ENCODE results near the gene FCMR. TPM values are rescaled to one million over a fixed set of nuclear protein-coding genes. Genes with fewer than 3 reads are reported as not detected.

The FCMR gene
- total RNA-seq, 1 donor from 2014 or later = 8.4 TPM

- Mint-ChIP-seq H3K27me3 (ENCODE audit: unreplicated experiment) (peaks cover 3% of the 10 kb centered on the region), H3K4me1 (ENCODE audit: unreplicated experiment) (peaks cover 4% of the 10 kb centered on the region), H3K9me3 (ENCODE audit: unreplicated experiment) (no peaks in the 10 kb centered on the region), H3K27ac (ENCODE audit: unreplicated experiment) (no peak overlapping the region), H3K36me3 (ENCODE audit: low read depth, unreplicated experiment) (no peaks in the 10 kb centered on the region), H3K4me3 (ENCODE audit: unreplicated experiment) (no peak overlapping the region)
- no peak for DNase-seq (ENCODE audit: low spot score)
- TF ChIP-seq CTCF (IDR thresholded peaks at IDR 0.05; ENCODE audit: unreplicated experiment) = no peak
Observed at GRCh38 chr1:206939841-206940587, 18.3 kb upstream of the FCMR start.

- Mint-ChIP-seq H3K4me1 (ENCODE audit: unreplicated experiment) (peaks cover 4% of the 10 kb centered on the region), H3K36me3 (ENCODE audit: low read depth, unreplicated experiment) (no peaks in the 10 kb centered on the region), H3K4me3 (ENCODE audit: unreplicated experiment) (no peak overlapping the region), H3K27me3 (ENCODE audit: unreplicated experiment) (peaks cover 3% of the 10 kb centered on the region), H3K9me3 (ENCODE audit: unreplicated experiment) (no peaks in the 10 kb centered on the region), H3K27ac (ENCODE audit: unreplicated experiment) (no peak overlapping the region)
- DNase-seq (ENCODE audit: low spot score) = no peak
- TF ChIP-seq CTCF (IDR thresholded peaks at IDR 0.05; ENCODE audit: unreplicated experiment) = no peak
Observed at GRCh38 chr1:206939131-206939530, 17.4 kb upstream of the FCMR start.

GRCh38 chr1:206937425-206937824 is 15.7 kb upstream of the FCMR start:
- peaks cover under 1% of the 10 kb centered on the region for H3K27me3 Mint-ChIP-seq (ENCODE audit: unreplicated experiment)
- peaks cover 4% of the 10 kb centered on the region for H3K4me1 Mint-ChIP-seq (ENCODE audit: unreplicated experiment)
- no peak for TF ChIP-seq CTCF (IDR thresholded peaks at IDR 0.05; ENCODE audit: unreplicated experiment)
- H3K27ac Mint-ChIP-seq (ENCODE audit: unreplicated experiment) = no peak overlapping the region
- no peaks in the 10 kb centered on the region for H3K36me3 Mint-ChIP-seq (ENCODE audit: low read depth, unreplicated experiment)
- no peaks in the 10 kb centered on the region for H3K9me3 Mint-ChIP-seq (ENCODE audit: unreplicated experiment)
- H3K4me3 Mint-ChIP-seq (ENCODE audit: unreplicated experiment) = no peak overlapping the region
- DNase-seq (ENCODE audit: low spot score) = no peak

- peak; percentile 82 for TF ChIP-seq CTCF (IDR thresholded peaks at IDR 0.05; ENCODE audit: unreplicated experiment)
- peaks cover 2% of the 10 kb centered on the region for H3K27me3 Mint-ChIP-seq (ENCODE audit: unreplicated experiment)
- no peak overlapping the region for H3K4me3 Mint-ChIP-seq (ENCODE audit: unreplicated experiment)
- no peaks in the 10 kb centered on the region for H3K9me3 Mint-ChIP-seq (ENCODE audit: unreplicated experiment)
- no peak overlapping the region for H3K27ac Mint-ChIP-seq (ENCODE audit: unreplicated experiment)
- H3K36me3 Mint-ChIP-seq (ENCODE audit: low read depth, unreplicated experiment) = no peaks in the 10 kb centered on the region
- peaks cover 4% of the 10 kb centered on the region for H3K4me1 Mint-ChIP-seq (ENCODE audit: unreplicated experiment)
- DNase-seq (ENCODE audit: low spot score) = peak; percentile 88
Observed at GRCh38 chr1:206935491-206936067, 13.8 kb upstream of the FCMR start.

GRCh38 chr1:206933333-206933945 is 11.7 kb upstream of the FCMR start:
- Mint-ChIP-seq H3K36me3 (ENCODE audit: low read depth, unreplicated experiment) (no peaks in the 10 kb centered on the region), H3K4me3 (ENCODE audit: unreplicated experiment) (no peak overlapping the region), H3K27ac (ENCODE audit: unreplicated experiment) (no peak overlapping the region), H3K4me1 (ENCODE audit: unreplicated experiment) (no peaks in the 10 kb centered on the region), H3K9me3 (ENCODE audit: unreplicated experiment) (no peaks in the 10 kb centered on the region), H3K27me3 (ENCODE audit: unreplicated experiment) (peaks cover 2% of the 10 kb centered on the region)
- peak; percentile 70 for TF ChIP-seq CTCF (IDR thresholded peaks at IDR 0.05; ENCODE audit: unreplicated experiment)
- peak; percentile 78 for DNase-seq (ENCODE audit: low spot score)

Data from endothelial cell (in vitro differentiated cells).